HG03571 (cell line): ENCODE measurements around the gene HEXA.

Experiments
- ATAC-seq: cut with Tn5 transposase; IDR thresholded peaks from one replicate; pipeline ENCODE4 v1.9.1; 2021; ENCODE audit not compliant: unreplicated experiment

The HEXA gene

DNA sequence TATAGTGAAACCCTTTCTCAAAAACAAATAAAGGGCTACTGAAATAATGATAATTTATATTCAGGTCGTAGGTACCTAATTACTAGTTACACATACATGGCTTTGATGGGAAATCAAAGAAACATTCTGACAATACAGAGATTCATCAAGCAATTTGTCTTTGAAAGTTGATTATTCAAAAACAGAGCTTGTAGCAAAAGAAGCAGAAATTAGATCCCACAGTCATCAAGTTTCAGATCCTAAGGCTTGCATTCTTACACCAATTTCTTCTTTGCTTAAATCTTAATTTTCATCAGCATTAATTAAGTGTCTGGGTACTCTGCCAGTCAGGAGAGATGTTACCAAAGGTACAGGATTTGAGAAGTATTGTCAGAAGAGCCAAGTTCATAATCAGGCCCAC, 1.5 kb upstream of the HEXA start:
- no peak for ATAC-seq

GRCh38 chr15:72375501-72375845, 341 bp downstream of the HEXA start:
- ATAC-seq, result peak; percentile 36

- ATAC-seq, result no peak
Observed at GRCh38 chr15:72372361-72372760, 3.5 kb downstream of the HEXA start.

DNA sequence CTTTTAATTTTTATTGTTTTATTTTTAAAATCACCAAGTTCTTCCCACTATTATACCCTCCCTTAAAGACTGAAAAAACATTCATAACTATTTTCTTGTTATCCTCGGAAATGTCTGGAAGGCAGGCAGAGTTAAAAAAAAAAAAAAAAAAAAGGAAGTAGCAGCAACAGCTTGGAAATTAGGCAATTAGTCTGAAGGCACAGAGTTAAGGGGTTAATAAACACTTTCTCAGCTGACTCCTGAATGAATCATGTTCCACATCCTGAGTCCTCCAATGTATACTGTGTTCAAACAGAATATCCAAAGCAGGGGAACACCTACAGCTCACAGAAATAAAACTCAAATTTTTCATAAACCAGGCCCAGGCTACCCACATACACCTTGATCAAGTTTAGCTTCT, 5.8 kb downstream of the HEXA start:
- ATAC-seq, result no peak

DNA sequence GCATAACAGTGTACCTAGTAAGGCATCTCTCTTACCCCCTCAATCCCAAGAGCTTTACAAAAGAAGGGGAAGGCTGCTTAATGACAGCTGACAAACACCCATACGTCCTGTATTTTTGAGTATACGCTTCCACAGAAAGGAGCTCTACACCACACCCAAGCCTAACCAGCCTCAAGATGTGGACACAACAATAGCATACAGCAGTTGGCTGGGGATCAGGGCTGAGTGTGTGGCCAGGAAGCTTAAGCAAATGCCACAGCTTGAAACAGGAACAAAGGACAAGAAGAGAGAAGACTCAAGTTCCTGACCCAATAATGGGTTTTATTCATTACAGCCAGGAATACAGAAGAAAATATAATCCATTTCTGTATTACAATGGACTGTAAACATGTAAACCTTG, 6.9 kb downstream of the HEXA start:
- ATAC-seq, result no peak

GRCh38 chr15:72368325-72368724, 7.5 kb downstream of the HEXA start:
- ATAC-seq, result no peak

GRCh38 chr15:72365844-72366243, 10.0 kb downstream of the HEXA start:
- ATAC-seq, result peak; percentile 96

- ATAC-seq, result no peak
Observed at GRCh38 chr15:72361176-72361575, 14.6 kb downstream of the HEXA start.

- ATAC-seq, result no peak
Observed at GRCh38 chr15:72358650-72359171, 17.1 kb downstream of the HEXA start.

GRCh38 chr15:72358121-72358520, 17.7 kb downstream of the HEXA start:
- no peak for ATAC-seq

- ATAC-seq, result no peak
Observed at GRCh38 chr15:72354496-72354895, 21.3 kb downstream of the HEXA start.

GRCh38 chr15:72353266-72353665, 22.5 kb downstream of the HEXA start:
- no peak for ATAC-seq

GRCh38 chr15:72345806-72346205, 30.0 kb downstream of the HEXA start:
- ATAC-seq, result no peak

DNA sequence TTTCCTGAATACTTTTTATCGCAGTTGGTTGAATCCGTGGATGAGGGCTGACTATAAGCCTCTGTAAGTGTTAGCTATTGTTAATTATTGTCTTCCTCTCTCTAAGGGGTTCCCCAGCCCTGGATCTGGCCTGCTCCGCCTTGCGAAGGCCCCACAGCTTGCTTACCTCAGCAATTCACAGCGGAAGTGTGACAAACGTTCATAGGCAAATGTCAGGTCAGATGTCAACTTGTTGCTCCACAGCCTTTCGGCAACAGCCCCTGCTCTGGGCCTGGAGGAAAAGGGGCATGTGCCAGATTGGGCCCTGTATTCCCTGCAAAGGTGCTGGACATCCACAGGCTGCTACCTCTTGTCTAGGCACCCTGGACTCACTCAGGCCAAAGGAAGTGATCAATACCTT, 30.5 kb downstream of the HEXA start:
- ATAC-seq, result no peak

DNA sequence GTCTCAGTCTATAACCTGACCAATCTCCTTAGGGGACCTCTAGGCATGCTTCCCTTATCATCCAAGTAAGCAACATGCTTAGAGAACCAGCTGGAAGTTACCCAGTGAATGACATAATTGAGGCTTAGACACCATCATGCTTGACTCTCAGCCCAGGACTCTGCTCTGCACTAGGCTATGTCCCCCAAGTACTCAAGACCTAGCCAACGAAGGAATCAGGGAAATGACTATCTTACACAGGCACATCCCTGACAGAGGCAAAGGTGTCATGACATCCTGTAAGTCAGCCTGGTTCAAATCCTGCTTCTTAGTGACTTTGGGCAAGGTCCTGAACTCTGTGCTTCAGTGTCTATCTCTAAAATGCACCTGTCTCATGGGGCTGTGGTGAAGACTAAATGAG, 31.2 kb downstream of the HEXA start:
- ATAC-seq, result no peak

DNA sequence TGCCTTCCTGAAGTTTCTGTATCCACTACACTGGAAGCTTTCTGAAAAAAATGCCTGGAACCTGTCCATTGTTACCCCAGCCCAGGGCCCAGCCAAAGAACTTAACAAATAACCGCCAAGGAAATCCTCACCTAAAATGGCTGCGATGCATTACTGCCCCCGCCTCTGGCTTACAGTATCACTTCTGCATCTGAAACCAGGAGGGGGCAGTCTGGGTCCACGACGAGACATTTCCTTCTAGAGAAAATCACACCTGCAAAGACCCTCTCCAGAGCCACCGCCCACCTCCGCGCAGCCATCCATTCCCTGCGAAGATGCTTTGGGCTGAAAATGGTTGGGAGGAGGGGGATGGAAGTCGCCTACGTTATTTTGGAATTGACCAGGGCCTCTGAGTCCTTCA, 33.4 kb downstream of the HEXA start:
- ATAC-seq, result no peak

DNA sequence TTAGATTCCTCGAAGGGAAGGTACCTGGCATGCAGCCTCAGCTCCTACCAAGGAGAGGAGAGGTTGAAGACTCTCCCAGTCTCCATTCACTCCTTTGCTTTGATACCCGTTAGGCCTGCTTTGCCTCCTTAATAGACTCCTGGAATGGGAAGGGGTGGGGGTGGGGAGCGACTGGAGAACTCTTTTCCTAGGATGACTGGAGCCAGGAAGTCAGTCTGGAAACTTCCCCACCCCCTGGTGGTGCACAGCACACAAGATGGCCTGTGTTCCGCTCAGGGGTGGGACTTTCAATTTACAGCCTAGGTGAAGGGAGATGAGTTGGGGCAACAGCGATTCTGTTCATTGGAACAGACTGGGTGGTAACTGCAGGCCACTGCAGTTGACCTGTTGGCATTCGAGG, 34.5 kb downstream of the HEXA start:
- ATAC-seq, result no peak

- ATAC-seq, result no peak
Observed at GRCh38 chr15:72340366-72340765, 35.4 kb downstream of the HEXA start.

- no peak for ATAC-seq
Observed at GRCh38 chr15:72339777-72340177, 36.0 kb downstream of the HEXA start.

DNA sequence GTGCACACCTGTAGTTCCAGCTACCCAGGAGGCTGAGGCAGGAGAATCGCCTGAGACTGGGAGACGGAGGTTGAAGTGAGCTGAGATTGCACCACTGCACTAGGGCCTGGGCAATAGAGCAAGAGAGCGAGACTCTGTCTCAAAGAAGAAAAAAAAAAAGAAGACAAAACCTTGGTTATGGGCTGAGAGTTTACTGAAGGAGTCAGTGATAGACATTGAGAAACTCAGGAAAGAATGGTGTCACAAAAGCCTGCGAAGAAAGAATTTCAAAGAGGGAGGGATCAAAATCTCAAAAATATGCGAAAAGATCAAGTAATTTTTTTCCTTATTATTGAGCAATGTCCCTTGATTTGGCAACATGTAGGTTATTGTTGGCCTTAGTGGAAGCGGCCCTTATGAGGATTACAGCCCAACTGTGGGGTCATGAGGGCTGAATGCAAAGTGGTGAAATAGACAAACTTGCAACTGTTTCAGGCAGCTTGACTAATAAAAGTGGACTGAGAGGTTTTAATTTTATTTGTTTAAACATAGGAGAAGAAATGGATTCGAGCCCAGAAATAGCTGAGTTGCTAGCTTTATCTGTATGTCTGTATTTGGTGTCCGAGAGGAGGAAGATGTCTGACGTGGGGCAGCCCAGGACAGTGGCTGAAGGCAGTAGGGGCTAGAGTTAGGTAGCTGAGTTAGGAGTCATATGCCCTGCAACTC, 37.0 kb downstream of the HEXA start:
- no peak for ATAC-seq

DNA sequence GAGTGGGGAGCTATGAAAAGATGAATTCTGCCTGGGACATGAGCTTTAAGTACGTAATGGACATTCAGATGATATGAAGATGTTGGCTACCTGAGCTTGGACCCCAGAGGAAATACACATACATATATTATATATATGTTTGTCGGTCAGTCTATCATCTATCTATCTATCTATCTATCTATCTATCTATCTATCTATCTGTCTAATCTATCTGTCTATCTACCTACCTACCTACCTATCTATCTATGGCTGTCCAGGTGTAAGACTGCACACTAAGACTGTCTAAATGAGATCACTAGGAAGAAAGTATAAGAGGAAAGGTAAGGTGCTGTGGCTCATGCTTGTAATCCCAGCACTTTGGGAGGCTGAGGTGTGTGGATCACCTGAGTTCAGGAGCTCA, 37.7 kb downstream of the HEXA start:
- no peak for ATAC-seq

DNA sequence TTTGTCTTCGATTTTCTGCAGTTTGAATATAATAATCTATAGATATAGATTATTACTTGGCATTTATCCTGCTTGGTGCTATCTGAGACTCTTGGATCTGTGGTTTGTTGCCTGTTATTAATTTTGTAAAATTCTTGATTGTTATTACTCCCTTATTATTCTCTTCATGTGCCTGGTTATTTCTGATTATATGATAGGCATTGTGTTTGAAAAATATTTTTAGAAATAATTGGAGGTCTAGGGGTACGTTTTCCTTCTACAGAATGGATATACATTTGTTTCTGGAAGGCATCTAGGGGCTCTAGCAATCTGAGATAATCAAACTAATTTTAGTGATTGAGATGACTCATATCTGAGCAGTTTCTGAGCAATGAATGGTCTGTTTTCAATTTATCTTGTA, 41.0 kb downstream of the HEXA start:
- no peak for ATAC-seq

GRCh38 chr15:72331021-72331420, 44.8 kb downstream of the HEXA start:
- no peak for ATAC-seq
